Stimulated activated CD8-positive, alpha-beta memory T cell treated with anti-CD3 and anti-CD28 coated beads, Interleukin-12 subunit alpha, Interleukin-12 subunit beta, amount 100 ng/mL, for 1 hour (primary cell): Measurements from ENCODE around the gene PHOSPHO2.
A peak's percentile ranks its signal among the peaks of the same experiment; 100 is the strongest.

Experiments
- DNase-seq: peaks from one replicate; pipeline ENCODE4 v3.0.0-alpha.2; 2020; ENCODE audit warnings: low read depth

Gene PHOSPHO2, protein sequence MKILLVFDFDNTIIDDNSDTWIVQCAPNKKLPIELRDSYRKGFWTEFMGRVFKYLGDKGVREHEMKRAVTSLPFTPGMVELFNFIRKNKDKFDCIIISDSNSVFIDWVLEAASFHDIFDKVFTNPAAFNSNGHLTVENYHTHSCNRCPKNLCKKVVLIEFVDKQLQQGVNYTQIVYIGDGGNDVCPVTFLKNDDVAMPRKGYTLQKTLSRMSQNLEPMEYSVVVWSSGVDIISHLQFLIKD

DNA sequence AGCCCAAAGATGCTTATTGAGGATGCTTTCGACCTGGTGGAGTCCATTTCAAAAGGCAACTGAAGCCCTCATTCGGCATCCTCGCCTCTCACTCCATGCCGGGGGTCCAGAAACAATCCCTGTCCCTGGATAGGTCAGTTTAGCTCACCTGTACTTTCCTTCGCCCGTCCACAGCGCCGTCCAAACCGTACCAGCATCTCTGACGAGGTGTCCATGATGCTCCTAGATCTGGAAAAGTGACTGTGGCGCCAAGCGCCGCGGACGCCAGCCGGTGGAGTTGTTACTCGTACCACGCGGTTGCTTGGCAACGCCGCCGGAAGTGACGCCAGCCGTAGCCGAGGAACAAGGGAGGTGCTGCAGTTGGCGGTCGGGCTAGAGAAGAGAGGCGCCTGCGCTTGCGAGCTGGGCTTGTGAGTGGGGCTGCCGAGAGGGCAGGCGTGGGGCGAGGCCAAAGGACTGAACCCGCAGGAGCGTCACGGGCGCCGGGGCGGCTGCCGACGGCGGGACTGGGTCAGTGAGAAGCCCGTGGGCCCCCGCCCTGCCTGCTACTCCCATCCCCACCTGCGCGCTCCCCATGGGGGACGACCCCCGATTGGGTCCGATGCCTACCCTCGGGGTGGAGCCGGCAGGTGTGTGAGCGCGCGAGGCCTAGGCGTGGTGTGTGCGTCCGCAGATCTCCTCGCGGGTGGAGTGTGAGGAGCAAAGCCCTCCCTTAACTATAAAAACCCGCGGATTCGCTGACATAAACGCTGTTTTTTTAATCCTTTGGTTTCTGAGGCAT lies at the start of gene PHOSPHO2, which contains the start of gene CFAP210:
Gene PHOSPHO2 (plus strand): TSS at position 357 of the 781 bp plus-strand sequence. CDS start 6,503 bp downstream, outside the sequence.
Gene CFAP210 (minus strand): TSS at position 293 of the 781 bp plus-strand sequence. CDS start 78 bp downstream, at position 215.
- peak; percentile 99 for DNase-seq

DNA sequence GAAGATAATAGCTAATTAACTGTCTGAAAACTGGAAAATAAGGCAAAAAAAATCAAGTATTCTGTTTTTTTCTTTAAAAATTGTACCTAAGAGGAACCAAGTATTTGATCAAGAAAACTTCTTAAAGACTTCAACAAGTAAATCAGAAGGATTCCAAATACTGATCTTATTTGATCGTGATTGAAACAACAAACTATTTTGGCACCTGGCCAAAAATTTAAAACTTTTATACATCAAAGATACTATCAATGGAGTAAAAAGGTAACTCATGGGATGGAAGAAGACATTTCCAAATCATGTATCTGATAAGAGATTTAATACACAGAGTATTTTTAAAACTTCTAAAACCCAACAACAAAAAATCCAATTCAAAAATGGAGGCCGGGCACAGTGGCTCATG lies 46.8 kb upstream of the PHOSPHO2 start:
- no peak for DNase-seq

DNA sequence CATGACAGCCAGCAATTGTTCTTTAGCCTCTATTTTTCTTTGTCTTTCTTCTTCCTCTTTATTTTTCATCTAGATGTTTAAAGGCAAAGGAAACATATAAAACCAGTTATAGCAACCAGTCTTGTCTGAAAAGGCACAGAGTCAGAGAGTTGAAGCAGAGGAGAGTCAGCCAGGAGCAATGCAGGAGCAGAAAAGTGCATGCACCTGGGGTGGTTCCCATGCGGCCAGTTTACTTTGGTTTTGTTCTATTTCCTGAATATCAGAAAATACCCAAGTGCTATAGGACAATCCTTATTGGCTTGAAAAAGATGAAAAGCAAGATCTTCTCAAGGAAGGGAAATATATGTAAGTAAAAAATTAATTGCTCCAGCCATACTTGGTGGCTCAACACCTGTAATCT lies 45.0 kb upstream of the PHOSPHO2 start:
- DNase-seq, result no peak

DNA sequence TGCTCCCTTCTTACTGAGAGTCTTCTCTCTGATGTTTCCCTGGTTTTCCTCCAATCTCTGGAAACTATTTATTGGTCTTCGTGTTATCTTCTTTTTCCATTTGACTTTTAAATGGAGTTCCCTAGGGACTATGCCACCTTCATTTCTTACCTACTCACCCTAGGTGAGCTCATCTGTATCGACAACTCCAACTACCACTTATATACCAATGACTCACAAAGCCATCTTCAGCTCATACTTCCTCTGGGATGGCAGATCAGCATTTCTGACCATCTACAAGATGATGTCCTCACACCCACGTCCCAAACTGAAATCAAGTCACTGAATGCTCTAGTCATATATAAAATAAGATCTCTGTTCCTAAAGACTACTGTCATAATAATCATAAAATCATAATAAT lies 40.6 kb upstream of the PHOSPHO2 start:
- no peak for DNase-seq

DNA sequence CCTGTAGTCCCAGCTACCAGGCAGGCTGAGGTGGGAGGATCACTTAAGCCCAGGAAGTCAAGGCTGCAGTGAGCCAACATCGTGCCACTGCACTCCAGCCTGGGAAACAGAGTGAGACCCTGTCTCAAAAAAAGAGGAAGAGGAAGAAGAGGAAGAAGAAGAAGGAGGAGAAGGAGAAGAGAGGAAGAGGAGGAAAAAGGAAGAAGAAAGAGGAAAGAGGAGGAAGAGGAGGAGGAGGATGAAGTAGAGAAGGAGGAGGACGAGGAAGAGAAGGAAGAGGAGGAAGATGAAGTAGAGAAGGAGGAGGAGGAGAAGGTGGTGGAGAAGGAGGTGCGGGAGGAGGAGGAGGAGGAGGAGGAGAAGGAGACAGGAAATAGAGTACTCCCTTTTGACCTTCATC lies 38.1 kb upstream of the PHOSPHO2 start:
- DNase-seq, result no peak

DNA sequence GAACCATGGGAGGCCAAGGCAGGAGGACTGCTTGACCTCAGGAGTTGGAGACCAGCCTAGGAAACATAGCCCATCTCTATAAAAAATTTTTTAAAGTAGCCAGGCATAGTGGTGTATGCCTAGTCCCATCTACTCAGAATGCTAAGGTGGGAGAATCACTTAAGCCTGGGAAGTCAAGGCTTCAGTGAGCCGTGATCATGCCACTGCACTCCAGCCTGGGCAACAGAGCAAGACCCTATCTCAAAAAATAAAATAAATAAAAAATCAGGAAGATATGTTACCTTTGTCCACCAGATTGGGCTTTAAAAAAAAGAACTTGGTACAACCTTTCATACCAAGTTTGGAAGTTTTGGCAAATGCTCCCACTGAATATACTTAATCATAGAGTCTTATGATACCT lies 35.4 kb upstream of the PHOSPHO2 start:
- DNase-seq, result no peak

DNA sequence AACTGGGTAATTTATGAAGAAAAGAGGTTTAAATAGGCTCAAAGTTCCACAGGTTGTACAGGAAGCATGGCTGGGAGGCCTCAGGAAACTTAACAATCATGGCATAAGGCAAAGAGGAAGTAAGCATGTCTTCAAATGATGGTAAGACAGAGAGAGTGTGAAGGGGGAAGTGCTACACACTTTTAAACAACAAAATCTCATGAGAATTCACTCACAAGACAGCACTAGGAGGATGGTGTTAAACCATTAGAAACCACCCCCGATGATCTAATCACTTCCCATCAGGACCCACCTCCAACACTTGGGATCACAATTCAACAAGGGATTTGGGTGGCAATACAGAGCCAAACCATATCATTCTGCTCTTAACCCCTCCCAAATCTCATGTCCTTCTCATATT lies 34.9 kb upstream of the PHOSPHO2 start:
- no peak for DNase-seq

DNA sequence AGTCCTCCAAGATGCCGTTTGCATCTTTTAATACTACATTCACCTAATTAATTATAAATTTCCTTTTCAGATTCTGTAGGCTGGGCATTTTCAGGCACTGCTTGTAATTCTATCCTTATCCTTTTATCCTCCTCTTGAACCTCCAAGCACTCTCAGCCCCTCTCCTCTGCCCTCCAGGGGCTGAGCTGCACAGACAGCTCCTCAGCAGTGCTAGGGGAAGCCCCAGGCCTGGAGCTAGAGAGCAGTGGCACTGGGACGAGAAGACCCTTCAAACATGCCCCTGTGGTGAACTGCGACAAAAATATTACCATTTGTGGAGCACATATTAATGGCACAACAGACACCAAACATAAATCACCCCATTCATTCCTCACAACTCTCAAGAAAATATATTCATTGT lies 33.0 kb upstream of the PHOSPHO2 start:
- no peak for DNase-seq

DNA sequence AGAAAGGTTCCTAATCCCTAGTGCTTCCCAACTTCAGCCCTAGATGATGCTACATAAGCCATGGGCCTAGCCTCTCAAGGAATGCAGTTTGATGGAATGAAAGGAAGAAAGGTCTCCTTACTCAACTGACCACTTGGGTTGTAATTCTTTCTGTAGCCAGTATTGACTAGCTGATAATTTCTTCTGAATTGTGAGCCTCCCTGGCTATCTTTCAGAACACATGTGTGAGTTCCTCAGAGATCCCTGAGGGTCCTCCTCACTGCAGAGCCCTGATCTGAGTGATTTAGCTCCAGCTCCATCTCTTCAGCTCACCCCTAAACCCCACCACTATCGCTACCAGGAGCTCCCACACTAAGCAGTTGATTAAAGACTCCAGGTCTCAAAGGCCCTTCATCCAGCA lies 31.5 kb upstream of the PHOSPHO2 start:
- no peak for DNase-seq

DNA sequence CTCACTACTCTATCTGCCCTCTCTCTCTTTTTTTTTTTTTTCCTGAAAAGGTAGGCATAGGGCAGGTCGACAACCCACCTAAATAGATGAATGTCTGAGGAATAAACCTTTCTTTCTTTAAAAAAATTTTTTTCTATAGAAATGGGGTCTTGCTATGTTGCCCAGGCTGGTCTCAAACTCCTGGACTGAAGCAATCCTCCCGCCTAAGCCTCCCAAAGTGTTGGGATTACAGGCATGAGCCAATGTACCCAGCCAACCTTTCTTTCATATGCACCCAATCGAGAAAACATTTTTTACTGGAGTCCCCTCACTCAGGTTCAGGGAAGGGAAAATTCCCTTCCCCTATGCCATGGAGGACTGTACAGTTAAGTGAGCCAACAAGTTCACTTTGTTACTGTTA lies 31.0 kb upstream of the PHOSPHO2 start:
- DNase-seq, result no peak

DNA sequence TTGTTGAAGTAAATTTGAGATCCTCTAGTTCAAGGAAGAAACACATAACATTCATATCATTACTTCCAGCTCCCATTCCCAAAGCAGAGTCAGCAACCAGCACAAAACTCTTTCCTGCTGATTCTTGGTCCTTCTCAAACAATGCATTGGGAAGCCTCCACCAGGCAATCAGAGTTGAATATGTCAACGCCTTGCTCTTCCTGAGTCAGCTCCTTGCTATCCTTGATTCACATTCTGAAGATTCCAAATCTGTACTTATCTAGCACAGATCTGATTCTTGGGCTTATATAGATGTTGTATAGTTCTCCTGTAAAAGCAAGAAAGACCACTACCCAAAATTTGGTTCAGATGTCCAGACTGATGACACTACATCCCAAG lies 29.7 kb upstream of the PHOSPHO2 start:
- DNase-seq, result no peak

DNA sequence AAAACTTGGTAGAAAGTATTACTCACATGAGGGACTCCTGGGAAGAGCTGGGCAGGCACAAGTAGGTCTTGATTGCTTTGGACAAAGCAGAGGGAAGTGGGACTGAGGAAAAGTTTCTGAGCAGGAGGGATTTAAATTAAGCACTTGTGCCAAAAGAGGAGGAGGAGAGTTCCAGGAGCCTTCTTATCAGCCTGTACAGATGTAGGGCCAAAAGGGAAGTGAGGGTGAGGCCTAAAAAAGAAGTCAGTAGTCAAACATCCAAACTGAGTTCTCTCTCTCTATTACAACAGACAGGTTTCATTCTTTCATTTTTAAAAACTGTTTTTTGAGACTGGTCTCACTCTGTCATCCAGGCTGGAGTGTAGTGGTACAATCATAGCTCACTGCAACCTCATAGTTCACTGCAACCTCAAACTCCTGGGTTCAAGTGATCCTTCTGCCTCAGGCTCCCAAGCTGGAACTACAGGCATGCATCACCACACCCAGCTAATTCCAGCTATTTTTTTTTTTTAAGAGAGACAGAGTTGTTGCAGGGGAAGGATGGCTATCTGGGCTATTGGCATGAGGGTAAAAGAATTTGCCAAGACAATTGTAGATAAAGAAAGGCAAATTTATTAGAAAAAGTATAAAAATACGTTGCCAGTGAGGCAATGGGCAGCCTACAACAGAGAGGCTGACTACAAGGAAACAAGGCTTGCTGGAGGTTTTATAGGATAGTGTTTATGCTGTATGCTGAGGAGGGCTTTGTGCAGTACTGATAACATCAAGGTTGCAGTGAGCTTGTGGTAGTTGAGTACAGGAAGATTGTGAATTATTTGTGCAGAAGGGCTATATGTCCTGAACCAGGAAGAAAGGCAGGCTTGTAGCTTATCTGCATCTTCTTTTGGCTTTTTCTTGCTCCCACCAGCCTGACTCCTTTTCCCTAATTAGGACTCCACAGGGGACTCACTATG lies 29.0 kb upstream of the PHOSPHO2 start:
- no peak for DNase-seq

DNA sequence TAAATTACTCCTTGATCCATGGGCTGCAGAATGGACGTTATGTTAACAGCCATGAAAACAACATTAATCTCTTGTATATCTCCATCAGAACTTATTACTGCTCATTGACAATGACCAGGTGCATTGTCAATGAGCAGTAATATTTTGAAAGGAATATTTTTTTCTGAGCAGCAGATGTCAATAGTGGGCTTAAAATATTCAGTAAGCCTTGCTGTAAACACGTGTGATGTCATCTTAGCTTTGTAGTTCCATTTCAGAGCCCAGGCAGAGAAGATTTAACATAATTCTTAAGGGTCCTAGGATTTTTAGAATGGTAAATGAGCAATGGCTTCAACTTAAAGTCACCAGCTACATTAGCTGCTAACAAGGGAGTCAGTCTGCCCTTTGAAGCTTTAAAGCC lies 26.7 kb upstream of the PHOSPHO2 start:
- DNase-seq, result no peak

DNA sequence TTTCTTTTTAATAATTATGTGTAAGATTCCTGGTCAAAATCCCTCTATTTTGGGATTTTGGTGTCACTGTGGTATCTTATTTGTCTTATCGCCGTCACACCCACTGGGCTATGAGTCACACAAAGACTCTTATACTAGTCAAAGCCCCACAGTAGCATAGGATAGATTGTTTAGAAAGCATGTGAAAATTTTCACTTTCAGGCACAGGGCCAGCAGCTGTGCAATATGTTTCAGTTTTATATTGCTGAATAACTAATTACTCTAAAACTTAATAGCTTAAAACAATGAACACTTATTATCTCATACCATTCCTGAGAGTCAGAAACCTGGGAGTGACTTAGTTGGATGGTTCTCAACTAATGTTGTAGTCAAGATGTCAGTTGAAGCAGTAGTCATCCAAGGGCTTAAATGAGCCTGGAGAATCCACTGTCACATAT lies 24.0 kb upstream of the PHOSPHO2 start:
- no peak for DNase-seq

DNA sequence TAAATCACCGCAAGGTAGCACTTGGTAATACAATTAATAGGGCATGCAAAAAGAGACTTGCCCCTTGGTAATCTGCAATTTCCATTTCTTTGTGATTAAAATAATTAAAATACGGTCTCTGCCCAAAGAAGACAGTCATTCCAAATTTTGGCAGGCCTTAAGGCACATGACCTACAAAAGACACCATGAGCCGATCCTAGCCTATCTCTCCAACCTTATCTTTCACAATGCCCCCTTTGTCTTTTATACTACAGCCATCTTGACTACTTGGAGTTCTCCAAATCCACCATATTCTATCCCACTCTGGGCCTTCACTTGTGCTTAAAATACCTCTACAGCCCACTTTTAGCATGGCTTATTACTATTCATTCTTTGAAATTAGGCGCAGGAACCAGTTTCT lies 23.3 kb upstream of the PHOSPHO2 start:
- no peak for DNase-seq

DNA sequence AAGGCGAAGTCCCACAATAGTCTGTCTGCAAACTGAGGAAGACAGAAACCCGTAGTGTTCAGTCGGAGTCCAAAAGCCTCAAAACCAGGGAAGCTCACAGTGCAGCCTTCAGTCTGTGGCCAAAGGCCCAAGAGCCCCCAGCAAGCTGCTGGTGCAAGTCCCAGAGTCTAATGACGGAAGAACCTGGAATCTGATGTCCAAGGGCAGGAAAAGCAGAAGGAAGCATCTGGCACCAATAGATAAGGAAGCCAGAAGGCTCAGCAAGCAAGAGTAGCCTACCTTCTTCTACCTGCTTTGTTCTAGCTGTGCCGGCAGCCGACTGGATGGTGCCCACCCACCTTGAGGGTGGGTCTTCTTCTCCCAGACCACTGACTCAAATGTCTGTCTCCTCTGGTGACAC lies 21.9 kb upstream of the PHOSPHO2 start:
- DNase-seq, result no peak

DNA sequence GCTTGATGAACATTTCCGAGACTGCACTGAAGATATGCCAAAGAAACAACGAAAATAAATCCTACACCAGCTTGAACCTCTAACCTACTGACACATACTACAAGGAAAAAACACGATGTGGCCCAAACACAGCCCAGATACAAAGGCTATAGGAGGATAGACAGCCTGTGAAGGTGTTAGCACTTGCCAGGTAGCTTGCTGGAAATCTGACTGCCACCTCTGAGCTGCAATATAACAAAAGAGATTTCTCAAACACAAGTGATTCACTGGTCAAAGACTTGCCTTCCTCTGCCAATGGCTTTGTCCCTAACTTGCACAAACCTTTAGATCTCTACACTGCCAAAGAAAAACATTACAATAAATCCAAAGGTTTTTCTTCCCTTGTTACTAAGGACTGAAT lies 21.2 kb upstream of the PHOSPHO2 start:
- no peak for DNase-seq

DNA sequence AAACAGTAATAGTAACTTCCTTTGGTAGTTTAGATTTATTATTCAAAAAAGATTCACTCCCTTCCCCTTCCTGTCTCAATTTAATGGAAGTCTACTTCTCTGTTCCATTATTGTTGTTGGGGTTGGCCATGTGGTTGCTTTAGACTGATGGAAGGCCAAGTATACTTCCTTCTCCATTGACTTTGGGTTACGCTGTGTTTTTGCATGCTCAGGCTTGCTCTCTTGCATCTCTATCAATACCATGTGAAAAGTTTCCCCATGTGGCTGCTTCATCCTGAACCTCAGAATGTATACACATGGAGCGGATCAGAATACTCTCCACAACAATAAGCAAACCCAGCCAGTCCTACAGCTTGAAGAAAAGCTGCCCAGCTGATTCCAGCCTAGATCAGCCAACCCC lies 20.3 kb upstream of the PHOSPHO2 start:
- no peak for DNase-seq

DNA sequence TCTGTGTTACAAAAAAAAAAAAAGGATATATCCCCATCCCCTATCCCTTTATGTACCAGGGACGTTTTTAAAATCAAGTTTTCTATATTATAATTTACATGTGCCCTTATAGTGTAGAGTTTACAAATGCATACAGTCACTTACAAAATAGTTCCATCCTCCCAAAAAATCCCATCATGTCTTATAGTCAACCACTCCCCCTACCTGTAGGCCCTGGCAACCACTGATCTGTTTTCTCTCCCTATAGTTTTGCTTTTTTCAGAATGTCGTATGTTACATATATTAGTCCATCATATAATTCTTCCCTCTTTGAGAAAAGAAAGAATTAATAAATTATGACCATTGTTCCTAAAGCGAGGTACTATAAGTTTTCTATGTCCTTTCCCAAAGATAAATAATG lies 17.9 kb upstream of the PHOSPHO2 start:
- DNase-seq, result no peak

DNA sequence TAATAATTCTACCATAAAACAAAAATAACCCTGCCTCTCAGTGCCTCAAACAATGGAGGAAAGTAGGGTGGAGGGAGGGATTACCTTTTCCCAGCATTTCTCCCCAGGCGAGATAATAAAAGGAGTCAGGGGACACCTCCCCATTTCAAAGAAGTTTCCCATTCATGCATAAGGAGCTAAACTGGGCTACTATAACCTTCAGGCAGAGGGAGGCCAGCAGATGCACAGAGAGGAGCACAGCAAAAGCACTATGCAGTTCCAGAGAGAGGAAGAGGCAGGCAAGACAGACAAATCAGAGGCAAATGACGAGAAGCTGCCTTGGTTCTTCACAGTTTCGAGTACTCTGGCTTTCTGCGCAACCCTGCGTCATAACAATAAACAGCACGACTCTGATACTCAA lies 17.4 kb upstream of the PHOSPHO2 start:
- no peak for DNase-seq

DNA sequence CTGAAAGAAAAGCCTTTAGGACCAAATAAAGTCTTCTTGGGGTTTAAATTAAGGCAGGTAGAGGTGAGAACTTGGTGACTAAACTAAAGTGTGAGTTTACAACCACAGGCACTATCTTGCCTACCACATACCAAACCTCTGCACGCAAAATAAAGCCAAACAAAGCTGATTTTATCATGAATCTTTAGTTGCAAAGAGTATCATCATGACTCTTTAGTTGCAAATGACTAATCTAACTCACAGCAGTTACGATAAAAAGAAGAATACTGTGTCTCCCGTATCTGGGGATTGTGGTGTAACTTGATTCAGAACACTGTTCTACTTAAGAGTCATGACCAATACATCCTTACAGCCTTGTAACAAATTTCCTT lies 11.2 kb upstream of the PHOSPHO2 start:
- no peak for DNase-seq

DNA sequence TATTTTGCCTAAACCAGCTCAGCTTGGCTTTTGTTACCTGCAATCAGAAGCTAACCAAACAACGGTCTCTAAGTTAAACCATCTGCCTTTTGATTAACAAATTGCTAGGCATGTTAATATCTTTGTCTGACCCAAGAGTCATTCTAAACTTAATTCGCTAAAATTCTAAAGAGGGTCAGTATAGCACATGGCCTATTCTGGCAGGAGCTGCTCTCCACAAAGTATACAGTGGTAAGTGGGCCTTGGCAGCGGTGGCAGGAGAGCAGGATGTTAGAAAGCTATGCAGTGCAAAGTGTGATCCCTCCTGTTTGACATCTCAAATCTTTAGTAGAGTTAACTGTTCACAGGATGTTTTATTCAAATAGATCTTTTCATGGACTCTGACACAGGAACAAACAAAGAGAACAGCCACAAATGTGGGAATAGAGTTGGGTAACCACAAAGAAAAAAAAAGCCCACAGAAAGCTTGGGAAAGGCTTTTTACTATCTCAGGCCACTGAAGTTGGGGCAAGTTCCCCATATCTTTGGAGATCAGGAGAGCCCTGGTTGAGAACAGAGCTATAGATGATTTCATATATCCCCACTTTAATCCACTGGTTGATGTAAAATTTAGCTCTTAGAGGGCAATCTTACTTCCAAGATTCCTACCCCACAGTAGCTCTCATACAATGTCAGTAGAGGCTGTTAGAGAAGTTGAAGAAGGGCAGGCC lies 10.7 kb upstream of the PHOSPHO2 start:
- no peak for DNase-seq
